K562 treated with DMSO at 1 percent for 12 hours (cell line): ENCODE data around the gene IRF6. TPM values are rescaled to one million over a fixed set of nuclear protein-coding genes. Genes with fewer than 3 reads are reported as not detected.

Experiments used
- total RNA-seq: library from RNA; unstranded; fragments of 300-600 nt; gene quantifications from 2 replicates; pipeline ENCODE4 v1.2.3, GENCODE V29; 2022; ENCODE audit not compliant: insufficient read depth

IRF6 gene
- 0.18 and 0.93 TPM in 2 replicates for total RNA-seq

GRCh38 chr1:209805875-209806760 lies at the start of gene IRF6:
IRF6 (minus strand) TSS chr1:209806142; CDS start chr1:209801413, 4,729 bp downstream.

GRCh38 chr1:209827384-209828262 lies 21.7 kb upstream of the IRF6 start, which contains the start of gene UTP25:
UTP25 (plus strand) TSS chr1:209827972; CDS start chr1:209828064, 92 bp downstream.

GRCh38 chr1:209784265-209785169 lies 21.4 kb downstream of the IRF6 start, which contains the start of gene C1orf74:
C1orf74 (minus strand) TSS chr1:209784559; CDS start chr1:209783634, 925 bp downstream.

GRCh38 chr1:209755926-209756614 lies 49.9 kb downstream of the IRF6 start, which contains the start of gene TRAF3IP3:
TRAF3IP3 (plus strand) TSS chr1:209756053; CDS start chr1:209760040, 3,987 bp downstream.

Other genes with a start within 250 kb of the IRF6 start
- gene CAMK1G, start 222.4 kb downstream of the IRF6 start, total RNA-seq, result not detected in 2 replicates
- 4.9 and 8.9 TPM in 2 replicates for gene LAMB3, start 153.7 kb downstream of the IRF6 start, total RNA-seq
- gene G0S2, start 130.7 kb downstream of the IRF6 start, total RNA-seq, result 336 and 417 TPM in 2 replicates
- 0.67 TPM in 1 of 2 replicates, not detected in the other for gene HSD11B1, start 101.3 kb downstream of the IRF6 start, total RNA-seq
- not detected in 2 replicates for gene TRAF3IP3, start 50.1 kb downstream of the IRF6 start, total RNA-seq
- gene C1orf74, start 21.6 kb downstream of the IRF6 start, total RNA-seq, result 1.9 and 3.0 TPM in 2 replicates
- gene UTP25, start 21.8 kb upstream of the IRF6 start, total RNA-seq, result 1.4 and 4.0 TPM in 2 replicates
- gene SYT14, start 132.1 kb upstream of the IRF6 start, total RNA-seq, result not detected in 2 replicates